Measurements from ENCODE around the gene ITIH3. TPM values are rescaled to one million over a fixed set of nuclear protein-coding genes. Genes with fewer than 3 reads are reported as not detected.

The ITIH3 gene
- total RNA-seq, 2 donors from 2014 or later, result 0.32 to 0.82 TPM

GRCh38 chr3:52793702-52794611 lies 639 bp upstream of the ITIH3 start:
- Histone ChIP-seq H3K4me3 (no peak overlapping the region), H3K9me3 (no peaks in the 10 kb centered on the region), H3K36me3 (no peaks in the 10 kb centered on the region), H3K9ac (ENCODE audit: low read depth in 2 of 2, low read length in 2 of 2) (no peak overlapping the region), H3K27ac (no peak overlapping the region), H3K27me3 (no peaks in the 10 kb centered on the region), H3K4me1 (no peaks in the 10 kb centered on the region)
- intact Hi-C loops (cut with DNase I), result no loop called here
- TF ChIP-seq CTCF (IDR thresholded peaks at IDR 0.05), result no peak
- DNase-seq, result no peak

- no peak overlapping the region for H3K27ac ChIP-seq
- no peaks in the 10 kb centered on the region for H3K4me1 ChIP-seq
- no peaks in the 10 kb centered on the region for H3K36me3 ChIP-seq
- DNase-seq, result no peak
- TF ChIP-seq CTCF (IDR thresholded peaks at IDR 0.05), result no peak
- no peak overlapping the region for H3K4me3 ChIP-seq
- intact Hi-C loops (cut with DNase I), result no loop called here
- no peaks in the 10 kb centered on the region for H3K9me3 ChIP-seq
- H3K27me3 ChIP-seq, result no peaks in the 10 kb centered on the region
- no peak overlapping the region for H3K9ac ChIP-seq (ENCODE audit: low read depth in 2 of 2, low read length in 2 of 2)
These were observed 803 bp downstream of the ITIH3 start for GRCh38 chr3:52795298-52795900.

- no peaks in the 10 kb centered on the region for H3K27me3 ChIP-seq
- intact Hi-C loops (cut with DNase I), result no loop called here
- TF ChIP-seq CTCF (IDR thresholded peaks at IDR 0.05), result no peak
- H3K4me1 ChIP-seq, result no peaks in the 10 kb centered on the region
- no peak overlapping the region for H3K27ac ChIP-seq
- H3K4me3 ChIP-seq, result no peak overlapping the region
- DNase-seq, result no peak
- H3K9ac ChIP-seq (ENCODE audit: low read depth in 2 of 2, low read length in 2 of 2), result no peak overlapping the region
- no peaks in the 10 kb centered on the region for H3K9me3 ChIP-seq
- H3K36me3 ChIP-seq, result no peaks in the 10 kb centered on the region
These were observed 1.8 kb downstream of the ITIH3 start for GRCh38 chr3:52796411-52796810.

- intact Hi-C loops (cut with DNase I), result no loop called here
- TF ChIP-seq CTCF (IDR thresholded peaks at IDR 0.05), result no peak
- H3K4me3 ChIP-seq, result no peak overlapping the region
- H3K27me3 ChIP-seq, result no peaks in the 10 kb centered on the region
- H3K9ac ChIP-seq (ENCODE audit: low read depth in 2 of 2, low read length in 2 of 2), result no peak overlapping the region
- H3K27ac ChIP-seq, result no peak overlapping the region
- no peaks in the 10 kb centered on the region for H3K36me3 ChIP-seq
- H3K9me3 ChIP-seq, result no peaks in the 10 kb centered on the region
- no peak for DNase-seq
- H3K4me1 ChIP-seq, result no peaks in the 10 kb centered on the region
These were observed 3.9 kb downstream of the ITIH3 start for GRCh38 chr3:52798376-52798977.

GRCh38 chr3:52798978-52799476 lies 4.4 kb downstream of the ITIH3 start:
- peak; percentile 27 for DNase-seq
- H3K27me3 ChIP-seq, result no peaks in the 10 kb centered on the region
- no peak overlapping the region for H3K27ac ChIP-seq
- H3K36me3 ChIP-seq, result no peaks in the 10 kb centered on the region
- intact Hi-C loops (cut with DNase I), result no loop called here
- H3K9ac ChIP-seq (ENCODE audit: low read depth in 2 of 2, low read length in 2 of 2), result no peak overlapping the region
- no peaks in the 10 kb centered on the region for H3K4me1 ChIP-seq
- H3K4me3 ChIP-seq, result no peak overlapping the region
- peak; percentile 35 for TF ChIP-seq CTCF (IDR thresholded peaks at IDR 0.05)
- H3K9me3 ChIP-seq, result no peaks in the 10 kb centered on the region

Data from colonic mucosa (tissue), 4 donors.